Measurements from ENCODE around the gene RPRML.

DNA sequence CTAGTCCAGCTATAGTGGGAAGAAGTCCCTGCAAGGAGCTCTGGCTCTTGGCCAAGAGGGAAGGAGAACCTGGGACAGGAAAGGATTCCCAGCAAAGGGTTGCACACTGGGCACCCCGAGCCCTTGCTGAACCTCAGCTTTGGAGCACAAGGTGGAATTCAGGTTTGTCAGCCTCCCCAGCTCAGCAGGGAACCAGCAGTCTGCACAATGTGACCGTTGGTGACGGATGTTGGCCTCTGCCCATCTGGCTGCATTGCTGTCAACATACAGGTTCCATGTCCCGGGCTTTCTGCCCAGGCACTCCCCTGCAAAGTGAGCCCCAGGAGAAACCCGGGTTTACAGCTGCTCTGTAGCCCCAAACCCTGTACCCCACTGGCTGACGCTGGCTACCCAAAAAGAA is 6.7 kb downstream of the RPRML start:
- TF ChIP-seq, protein P1, sequence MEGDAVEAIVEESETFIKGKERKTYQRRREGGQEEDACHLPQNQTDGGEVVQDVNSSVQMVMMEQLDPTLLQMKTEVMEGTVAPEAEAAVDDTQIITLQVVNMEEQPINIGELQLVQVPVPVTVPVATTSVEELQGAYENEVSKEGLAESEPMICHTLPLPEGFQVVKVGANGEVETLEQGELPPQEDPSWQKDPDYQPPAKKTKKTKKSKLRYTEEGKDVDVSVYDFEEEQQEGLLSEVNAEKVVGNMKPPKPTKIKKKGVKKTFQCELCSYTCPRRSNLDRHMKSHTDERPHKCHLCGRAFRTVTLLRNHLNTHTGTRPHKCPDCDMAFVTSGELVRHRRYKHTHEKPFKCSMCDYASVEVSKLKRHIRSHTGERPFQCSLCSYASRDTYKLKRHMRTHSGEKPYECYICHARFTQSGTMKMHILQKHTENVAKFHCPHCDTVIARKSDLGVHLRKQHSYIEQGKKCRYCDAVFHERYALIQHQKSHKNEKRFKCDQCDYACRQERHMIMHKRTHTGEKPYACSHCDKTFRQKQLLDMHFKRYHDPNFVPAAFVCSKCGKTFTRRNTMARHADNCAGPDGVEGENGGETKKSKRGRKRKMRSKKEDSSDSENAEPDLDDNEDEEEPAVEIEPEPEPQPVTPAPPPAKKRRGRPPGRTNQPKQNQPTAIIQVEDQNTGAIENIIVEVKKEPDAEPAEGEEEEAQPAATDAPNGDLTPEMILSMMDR (IDR thresholded peaks at IDR 0.05): no peak
- no peak for TF ChIP-seq POLR2A (IDR thresholded peaks at IDR 0.05)

All from heart left ventricle (tissue), 13 donors.